GM19025 (cell line): ENCODE data around the gene BIVM.
"Not testable (repeated sequence)": the region's sequence is repeated elsewhere in the genome, so short reads cannot be mapped to it uniquely, and the experiment has no call there.

Source experiments
- ATAC-seq: cut with Tn5 transposase; IDR thresholded peaks from one replicate; pipeline ENCODE4 v1.9.1; 2021; ENCODE audit warnings: mild to moderate bottlenecking, low read depth, moderate library complexity; ENCODE audit not compliant: unreplicated experiment

The BIVM gene

DNA sequence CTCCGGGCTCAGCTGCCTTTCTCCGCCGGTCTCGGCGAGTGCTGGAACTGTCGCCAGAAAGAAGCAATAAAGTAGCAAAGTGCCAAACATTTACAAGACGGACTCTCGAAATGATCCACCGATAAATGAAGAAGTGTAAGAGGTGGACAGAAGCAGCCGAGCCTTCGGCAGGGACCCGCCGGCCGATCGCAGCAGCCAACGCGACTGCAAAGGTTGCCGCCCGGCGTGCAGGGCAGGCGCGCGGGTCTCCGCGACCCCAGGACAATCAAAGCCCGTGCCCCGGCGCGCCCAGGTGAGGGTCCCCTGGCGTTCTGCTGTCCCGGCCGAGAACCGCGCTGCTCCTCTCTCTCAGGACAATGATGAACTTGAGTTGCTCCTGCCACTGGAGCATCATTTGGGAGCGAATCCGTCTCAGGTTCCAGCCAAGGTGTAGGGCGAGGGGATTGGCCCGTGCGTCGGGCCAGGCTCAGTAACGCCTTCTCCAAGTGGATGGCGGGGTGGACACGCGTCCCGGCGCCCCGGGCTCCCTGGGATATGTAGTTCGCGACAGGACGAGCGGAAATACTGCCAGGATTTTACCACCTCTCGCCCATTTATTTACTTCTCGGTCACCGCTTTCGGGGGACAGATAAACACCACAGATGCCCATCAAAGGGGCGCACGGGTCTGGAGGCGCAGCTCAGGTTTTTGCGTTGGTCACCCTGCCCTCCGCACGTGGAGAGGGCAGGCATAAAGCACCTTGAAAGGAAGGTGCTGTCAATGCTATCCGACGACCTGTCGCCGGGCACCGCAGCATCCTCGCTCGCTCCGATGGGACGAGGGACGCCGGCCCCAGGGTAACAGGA, at the start of gene BIVM, which contains the start of gene POGLUT2:
Gene BIVM (plus strand): TSS at position 539 of the 845 bp plus-strand sequence. CDS start 8,149 bp downstream, outside the sequence.
Gene POGLUT2 (minus strand): TSS at position 396 of the 845 bp plus-strand sequence. CDS start 306 bp downstream, at position 90.
- peak; percentile 72 for ATAC-seq

DNA sequence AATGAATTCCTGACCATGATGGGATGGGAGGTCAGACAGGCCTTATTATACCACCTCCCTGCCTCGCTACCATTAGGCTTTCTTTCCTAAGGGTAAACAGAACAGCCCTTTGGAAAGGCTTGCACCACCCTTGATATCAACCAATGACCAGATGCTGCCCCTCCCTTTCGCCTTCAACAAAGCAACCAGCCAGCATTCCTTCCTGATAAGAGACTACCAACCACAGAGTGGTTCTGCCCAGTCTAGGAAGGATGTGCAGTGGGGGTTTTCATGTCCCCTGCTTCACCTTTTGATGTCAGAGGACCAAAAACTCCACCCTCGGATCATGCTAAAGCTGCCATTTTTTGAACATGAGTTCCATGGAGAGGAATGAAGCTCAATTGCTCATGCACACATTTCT, 47.0 kb upstream of the BIVM start:
- ATAC-seq: no peak

GRCh38 chr13:102757006-102757405, 41.9 kb upstream of the BIVM start:
- ATAC-seq: no peak

GRCh38 chr13:102758842-102759241, 40.1 kb upstream of the BIVM start:
- no peak for ATAC-seq

DNA sequence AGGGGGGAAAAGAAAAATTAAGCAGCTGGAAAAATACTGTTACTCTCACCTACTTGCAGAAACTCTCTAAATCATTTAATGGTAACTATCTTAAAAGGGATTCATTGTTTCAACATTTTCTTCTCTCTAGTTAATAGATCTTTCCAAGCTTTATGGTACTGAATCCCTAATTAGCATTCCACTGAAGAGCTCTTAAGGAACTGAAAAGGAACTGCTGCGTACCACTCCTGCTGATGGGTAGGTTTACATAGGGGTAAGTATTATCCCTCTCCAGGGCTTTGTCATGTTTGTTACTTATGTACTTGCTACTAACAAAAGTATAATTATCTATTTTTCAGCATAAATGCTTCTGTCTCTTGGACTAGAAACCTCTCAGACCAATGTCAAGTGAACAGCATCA, 37.8 kb upstream of the BIVM start:
- ATAC-seq: no peak

GRCh38 chr13:102763741-102764140, 35.2 kb upstream of the BIVM start:
- no peak for ATAC-seq

GRCh38 chr13:102768909-102769308, 30.0 kb upstream of the BIVM start:
- ATAC-seq: no peak

DNA sequence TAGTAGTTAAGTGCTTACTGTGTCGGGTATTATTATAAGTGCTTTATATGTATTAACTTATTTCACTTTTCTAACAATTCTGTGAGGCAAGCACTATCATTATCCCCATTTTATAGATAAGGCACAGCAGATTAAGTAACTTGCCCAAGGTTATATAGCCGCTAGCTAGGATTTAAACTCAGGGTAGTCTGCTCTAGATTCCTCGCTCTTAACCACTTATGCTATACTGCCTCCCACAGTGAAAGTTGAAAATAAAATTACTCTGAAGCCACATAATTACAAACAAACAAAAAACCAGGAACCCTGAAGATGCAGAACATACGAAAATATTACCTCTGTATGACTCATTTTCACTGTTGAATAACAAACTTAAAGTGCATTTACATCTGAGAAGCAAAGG, 29.2 kb upstream of the BIVM start:
- no peak for ATAC-seq

GRCh38 chr13:102770435-102770834, 28.5 kb upstream of the BIVM start:
- ATAC-seq: no peak

GRCh38 chr13:102771298-102772041, 27.4 kb upstream of the BIVM start:
- no peak for ATAC-seq

DNA sequence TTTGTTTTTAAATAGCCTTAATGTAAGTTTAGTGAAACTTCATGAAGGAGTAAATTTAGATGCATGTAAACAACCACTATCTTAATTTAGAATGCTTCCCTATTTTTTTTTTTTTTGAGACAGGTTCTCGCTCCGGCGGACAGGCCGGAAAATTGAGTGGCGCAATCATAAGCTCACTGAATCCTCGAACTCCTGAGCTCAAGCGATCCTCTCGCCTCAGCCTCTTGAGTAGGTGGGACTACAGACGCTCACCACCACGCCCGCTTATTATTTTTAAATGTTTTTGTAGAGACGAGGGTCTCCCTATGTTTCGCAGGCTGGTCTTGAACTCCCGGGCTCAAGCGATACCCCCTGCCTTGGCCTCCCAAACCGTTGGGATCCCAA, 26.9 kb upstream of the BIVM start:
- ATAC-seq: no peak

DNA sequence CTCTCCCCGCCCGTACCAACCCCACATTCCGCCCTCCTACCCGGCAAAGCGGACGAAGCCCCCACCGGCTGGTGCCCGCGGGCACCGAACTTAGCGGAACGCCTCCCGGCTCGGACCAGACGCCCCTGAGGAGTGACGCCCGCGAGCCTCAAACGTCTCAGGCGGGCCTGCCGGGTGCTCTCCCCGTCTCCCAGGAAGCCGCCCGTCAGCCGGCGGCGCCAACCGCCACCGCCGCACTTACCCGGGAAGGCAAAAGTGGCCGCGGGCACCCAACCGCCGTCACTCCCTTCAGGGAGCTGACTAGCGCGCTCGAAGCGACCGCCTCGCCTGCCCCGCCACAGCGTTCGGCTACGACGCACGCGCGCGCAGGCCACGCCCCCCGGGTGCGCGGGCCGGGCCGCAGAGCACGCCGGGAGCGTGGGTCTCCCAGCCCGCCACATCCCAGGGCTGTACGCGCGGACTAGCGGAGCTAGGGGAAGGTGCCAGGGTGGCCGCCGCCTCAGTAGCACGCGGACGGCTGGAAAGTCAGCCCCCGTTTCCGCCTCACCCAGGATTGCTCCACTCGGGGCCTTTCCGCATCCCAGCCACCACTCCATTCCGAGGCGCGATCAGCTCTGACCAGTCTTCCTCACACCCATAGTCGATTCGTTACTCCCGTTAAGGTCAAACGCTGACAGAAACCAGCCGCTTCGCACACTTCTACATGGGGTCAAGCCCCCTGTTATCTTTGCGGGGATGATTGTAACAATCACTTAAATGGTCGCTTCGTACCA, 25.3 kb upstream of the BIVM start, which contains the start of gene TEX30:
Gene TEX30 (minus strand): TSS at position 346 of the 773 bp plus-strand sequence. CDS start 3,760 bp downstream, outside the sequence.
- ATAC-seq: peak; percentile 92

- ATAC-seq: no peak
Observed at GRCh38 chr13:102774214-102774568, 24.7 kb upstream of the BIVM start.

GRCh38 chr13:102774591-102775520, 24.1 kb upstream of the BIVM start:
- no peak for ATAC-seq

DNA sequence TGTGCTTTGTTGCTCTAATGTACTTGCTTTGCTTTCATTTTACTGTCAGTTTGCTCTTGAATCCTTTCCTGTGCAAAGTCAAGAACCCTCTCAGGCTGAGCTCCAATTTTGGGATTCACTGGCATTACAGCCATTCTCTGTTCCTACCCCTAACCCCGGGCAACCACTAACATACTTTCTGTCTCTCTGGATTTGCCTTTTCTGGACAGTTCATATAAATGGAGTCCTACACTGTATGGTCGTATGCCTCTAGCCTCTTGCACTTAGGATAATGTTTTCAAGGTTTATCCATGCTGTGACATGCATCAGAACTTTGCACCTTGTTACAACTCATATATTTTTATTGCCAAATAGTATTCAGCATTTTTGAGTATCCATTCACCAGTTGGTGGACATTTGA, 22.6 kb upstream of the BIVM start:
- ATAC-seq: no peak

DNA sequence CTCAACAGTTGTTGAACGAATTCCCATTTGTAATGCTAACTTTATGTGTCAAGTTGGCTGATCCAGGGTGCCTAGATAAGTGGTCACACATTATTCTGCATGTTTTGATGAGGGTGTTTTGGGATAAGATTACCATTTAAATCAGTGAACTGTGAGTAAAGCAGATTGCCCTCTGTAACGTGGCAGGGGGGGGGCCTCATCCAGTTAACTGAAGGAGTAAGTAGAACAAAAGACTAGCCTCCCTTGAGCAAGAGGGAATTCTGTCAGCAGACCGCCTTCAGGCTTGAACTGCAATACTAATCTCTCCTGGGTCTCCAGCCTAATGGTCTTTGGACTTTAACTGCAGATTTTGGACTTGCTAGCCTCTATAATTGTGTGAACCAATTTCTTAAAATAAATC, 21.2 kb upstream of the BIVM start:
- no peak for ATAC-seq

- ATAC-seq: no peak
Observed at GRCh38 chr13:102779436-102780159, 19.3 kb upstream of the BIVM start.

DNA sequence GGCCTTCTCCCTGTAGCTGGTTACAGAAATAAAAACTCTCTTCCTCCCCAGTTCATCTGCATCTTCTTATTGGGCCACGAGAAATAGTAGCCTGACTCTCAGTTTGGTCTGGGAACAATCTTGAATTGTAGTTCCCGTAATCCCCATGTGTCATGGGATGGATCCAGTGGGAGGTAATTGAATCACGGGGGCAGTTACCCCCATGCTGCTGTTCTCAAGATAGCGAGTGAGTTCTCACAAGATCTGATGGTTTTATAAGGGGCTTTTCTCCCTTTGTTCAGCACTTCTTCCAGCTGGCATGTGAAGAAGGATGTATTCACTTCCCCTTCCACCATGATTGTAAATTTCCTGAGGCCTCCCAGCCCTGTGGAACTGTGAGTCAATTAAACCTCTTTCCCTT, 18.3 kb upstream of the BIVM start:
- not testable (repeated sequence) for ATAC-seq

- no peak for ATAC-seq
Observed at GRCh38 chr13:102781591-102781990, 17.3 kb upstream of the BIVM start.
